GM23248 (cell line): Measurements from ENCODE around the gene KCNJ13.

Source experiments
- EZH2 ChIP-seq: fragments of 200-600 bp; sonication (generic); IDR thresholded peaks from 2 replicates; pipeline ENCODE4 v1.6.1; 2018; ENCODE audit warnings: antibody characterized with exemption, mild to moderate bottlenecking; ENCODE audit not compliant: insufficient read depth, poor library complexity, severe bottlenecking
- EZH2phosphoT487 ChIP-seq: fragments of 200-600 bp; sonication (generic); IDR thresholded peaks from 2 replicates; pipeline ENCODE4 v1.6.1; 2018; ENCODE audit warnings: antibody characterized with exemption, moderate library complexity, mild to moderate bottlenecking, low read depth; ENCODE audit not compliant: insufficient read depth

- TF ChIP-seq EZH2 = no peak
- TF ChIP-seq EZH2phosphoT487 = no peak
Observed at GRCh38 chr2:232800166-232800565, 23.8 kb upstream of the KCNJ13 start.
